GM12878 (cell line): Measurements from ENCODE around the gene PKP4. TPM values are rescaled to one million over a fixed set of nuclear protein-coding genes. Genes with fewer than 3 reads are reported as not detected.

ENCODE experiments used
- ATAC-seq: fragments of 200-7000 bp; cut with Tn5 transposase; 3 replicates; pipeline ENCODE4 v1.9.1; 2020; ENCODE audit warnings: mild to moderate bottlenecking, moderate library complexity
- BruUV-seq: library from RNA; stranded (reverse); fragments of 400-500 nt; replicated peaks from 2 replicates; lab custom pipeline; 2021; lab: Mats Ljungman, UMichigan
- CTCF ChIA-PET: fragments of 300-600 bp; sonication (Branson Sonifier 250); formaldehyde crosslinking; extraction: SDS; loops from one replicate; lab custom pipeline; 2021; ENCODE audit warnings: inconsistent platforms; lab: Yijun Ruan, JAX
- POLR2A ChIA-PET: fragments of 350-600 bp; formaldehyde crosslinking; extraction: SDS; loops from one replicate; lab custom pipeline; 2021; ENCODE audit warnings: inconsistent platforms; lab: Charles Lee
- RAD21 ChIA-PET: fragments of 300-600 bp; sonication (Branson Sonifier 250); formaldehyde crosslinking; loops from one replicate; lab custom pipeline; 2023; ENCODE audit warnings: antibody characterized with exemption; ENCODE audit not compliant: unreplicated experiment; lab: Charles Lee
- SMC1A ChIA-PET: fragments of 300-600 bp; sonication (Branson Sonifier 250); formaldehyde crosslinking; loops from one replicate; lab custom pipeline; 2023; ENCODE audit not compliant: unreplicated experiment, uncharacterized antibody; lab: Charles Lee
- DNase-seq: peaks from one replicate; pipeline ENCODE4 v3.0.0-alpha.2; 2011; ENCODE audit warnings: low read depth, low spot score
- FAIRE-seq: peaks from 3 replicates; lab custom pipeline; 2011; peaks lifted over from hg19 to GRCh38; lab: Jason Lieb, UNC
- H2AFZ ChIP-seq: 2 replicates; pipeline ENCODE4 v1.6.0; 2011; ENCODE audit warnings: low read depth, low read length, control low read depth; ENCODE audit not compliant: control insufficient read depth
- H3K27ac ChIP-seq: 2 replicates; pipeline ENCODE4 v1.5.1; 2011; ENCODE audit warnings: control low read depth; ENCODE audit not compliant: control insufficient read depth, insufficient read depth
- H3K27me3 ChIP-seq, 2 experiments: replicated peaks in 1 of 2; 2 replicates each; pipeline versions ENCODE4 v1.6.0 to v1.6.1; 2011; ENCODE audit warnings: low read length in 1 of 2; ENCODE audit not compliant: control insufficient read depth in 2 of 2, insufficient read depth in 2 of 2
- H3K36me3 ChIP-seq, 2 experiments: 2 replicates each; pipeline ENCODE4 v1.5.1; 2011; ENCODE audit warnings: low read length in 1 of 2; ENCODE audit not compliant: control insufficient read depth in 2 of 2, insufficient read depth in 2 of 2
- H3K4me1 ChIP-seq: 2 replicates; pipeline ENCODE4 v1.6.1; 2011; ENCODE audit warnings: mild to moderate bottlenecking, low read length, moderate library complexity, mixed read lengths; ENCODE audit not compliant: control insufficient read depth, insufficient read depth
- H3K4me2 ChIP-seq: 2 replicates; pipeline ENCODE4 v1.6.0; 2011; ENCODE audit warnings: control low read depth; ENCODE audit not compliant: control insufficient read depth, insufficient read depth
- H3K4me3 ChIP-seq: fragments of 200-600 bp; sonication (generic); 2 replicates; pipeline ENCODE4 v1.5.1; 2016
- H3K79me2 ChIP-seq: 2 replicates; pipeline ENCODE4 v1.6.0; 2011; ENCODE audit warnings: low read length; ENCODE audit not compliant: control insufficient read depth, insufficient read depth
- H3K9ac ChIP-seq: 2 replicates; pipeline ENCODE4 v1.8.0; 2011; ENCODE audit warnings: low read length, control low read depth, mixed read lengths; ENCODE audit not compliant: control insufficient read depth, insufficient read depth
- H3K9me3 ChIP-seq: replicated peaks from 3 replicates; pipeline ENCODE4 v1.5.1; 2011; ENCODE audit warnings: mild to moderate bottlenecking, low read length; ENCODE audit not compliant: control insufficient read depth, insufficient read depth
- H4K20me1 ChIP-seq: 2 replicates; pipeline ENCODE4 v1.6.0; 2011; ENCODE audit not compliant: control insufficient read depth, insufficient read depth
- BACH1 ChIP-seq: fragments of 450-650 bp; IDR thresholded peaks from 2 replicates; pipeline ENCODE4 v1.6.1; 2017; ENCODE audit warnings: mild to moderate bottlenecking, borderline replicate concordance
- CHD2 ChIP-seq: IDR thresholded peaks from 2 replicates; pipeline ENCODE4 v1.6.1; 2011; ENCODE audit warnings: low read depth, low read length, improper control_type of control experiment, borderline replicate concordance
- HDGF ChIP-seq: fragments of 450-650 bp; IDR thresholded peaks from 2 replicates; pipeline ENCODE4 v1.6.1; 2016; ENCODE audit warnings: antibody characterized with exemption
- HSF1 ChIP-seq: fragments of 150-350 bp; IDR thresholded peaks from 2 replicates; pipeline ENCODE4 v1.6.1; 2014; ENCODE audit warnings: mild to moderate bottlenecking, low read depth, low read length
- IRF3 ChIP-seq: fragments of 450-650 bp; IDR thresholded peaks from 2 replicates; pipeline ENCODE4 v1.6.1; 2014; ENCODE audit warnings: mild to moderate bottlenecking
- IRF4 ChIP-seq: IDR thresholded peaks from 2 replicates; pipeline ENCODE4 v1.6.1; 2011; ENCODE audit warnings: low read depth, low read length
- NRF1 ChIP-seq: conservative IDR thresholded peaks from 2 replicates; pipeline ENCODE4 v1.6.1; 2011; ENCODE audit warnings: mild to moderate bottlenecking, low read depth, low read length, improper control_type of control experiment
- PAX5 ChIP-seq: IDR thresholded peaks from 2 replicates; pipeline ENCODE4 v1.6.1; 2011; ENCODE audit warnings: low read depth, low read length, borderline replicate concordance
- POLR2AphosphoS2 ChIP-seq: IDR thresholded peaks from 2 replicates; pipeline ENCODE4 v1.6.1; 2011; ENCODE audit warnings: low read depth, mild to moderate bottlenecking, low read length, improper control_type of control experiment, moderate library complexity
- SIN3A ChIP-seq: IDR thresholded peaks from 2 replicates; pipeline ENCODE4 v1.6.1; 2012; ENCODE audit warnings: low read depth, low read length, improper control_type of control experiment
- SMARCA5 ChIP-seq: fragments of 450-650 bp; IDR thresholded peaks from 2 replicates; pipeline ENCODE4 v1.6.1; 2017; ENCODE audit warnings: mild to moderate bottlenecking
- STAT3 ChIP-seq: IDR thresholded peaks from 2 replicates; pipeline ENCODE4 v1.6.1; 2011; ENCODE audit warnings: low read depth, low read length, improper control_type of control experiment
- SUZ12 ChIP-seq: fragments of 200-600 bp; sonication (generic); IDR thresholded peaks from one replicate; pipeline ENCODE4 v1.6.1; 2018; ENCODE audit warnings: antibody characterized with exemption, mild to moderate bottlenecking; ENCODE audit not compliant: unreplicated experiment
- TAF1 ChIP-seq: IDR thresholded peaks from 2 replicates; pipeline ENCODE4 v1.6.1; 2011; ENCODE audit warnings: mild to moderate bottlenecking, low read depth, low read length, borderline replicate concordance
- ZNF207 ChIP-seq: fragments of 450-650 bp; IDR thresholded peaks from 2 replicates; pipeline ENCODE4 v1.6.1; 2014; ENCODE audit warnings: antibody characterized with exemption, mild to moderate bottlenecking, borderline replicate concordance
- ZNF24 ChIP-seq: fragments of 450-650 bp; IDR thresholded peaks from 2 replicates; pipeline ENCODE4 v1.6.1; 2017; ENCODE audit warnings: antibody characterized with exemption, mild to moderate bottlenecking
- ZSCAN29 ChIP-seq: fragments of 450-650 bp; IDR thresholded peaks from 2 replicates; pipeline ENCODE4 v1.6.1; 2017; ENCODE audit warnings: mild to moderate bottlenecking, moderate library complexity
- WGBS: methylation state at CpG from one replicate; pipeline ENCODE4 v1.1.6; 2016; ENCODE audit warnings: low lambda C conversion rate; ENCODE audit not compliant: insufficient replicate concordance, insufficient coverage; ENCODE audit errors: missing lambda C conversion rate; 5-methylcytosine and 5-hydroxymethylcytosine counted together
- in situ Hi-C: fragments of 300-500 bp; cut with MboI; formaldehyde crosslinking; loops from 9 replicates; pipeline ENCODE4 v1.14.3; 2018; ENCODE audit warnings: mixed read lengths
- intact Hi-C: fragments of 100-400 bp; cut with micrococcal nuclease; formaldehyde crosslinking; loops from one replicate; pipeline ENCODE4 v1.14.2; 2022; ENCODE audit not compliant: unreplicated experiment
- polyA plus RNA-seq, 11 experiments: library from polyadenylated mRNA; depleted of rRNA in 4 of 11; unstranded in 6 of 11; stranded (reverse) in 5 of 11; fragments of >200 nt; fragmentation: Nextera tagmentation in 4 of 11; fragmentation: Illumina TruSeq in 1 of 11; extraction: Ambion mirVana in 4 of 11; extraction: Trizol in 1 of 11; gene quantifications; 1 replicate in 1 of 11; 2 replicates in 10 of 11; pipeline versions ENCODE4 v1.2.1 to v1.2.3, GENCODE V29; 2011 to 2016; ENCODE audit warnings: inconsistent platforms in 2 of 11, missing spikeins in 2 of 11, low read depth in 1 of 11
- total RNA-seq, 4 experiments: library from RNA; depleted of rRNA in 3 of 4; stranded (reverse); fragments of >200 nt in 3 of 4; fragmentation: Illumina TruSeq in 1 of 4; extraction: Trizol in 1 of 4; gene quantifications; 2 replicates each; pipeline versions ENCODE4 v1.2.1 to v1.2.3, GENCODE V29; 2013 to 2021

Gene PKP4
- total and polyA plus RNA-seq, 10 of the 15 experiments (the other 5 are each of a cell fraction or from before 2014, with no cell fraction given): 4.8 to 35.8 (median 17.7) TPM

- no peaks in the 10 kb centered on the region for H3K79me2 ChIP-seq
- H3K4me2 ChIP-seq: no peak overlapping the region
- ChIA-PET SMC1A (no interaction called here), RAD21 (no interaction called here), CTCF (interaction anchor here (0.6 to 0.7 kb wide), 2 partner anchors 9 to 17 kb away, joined by 3 read pairs; no protein-coding TSS in a partner anchor), POLR2A (no interaction called here)
- no peaks in the 10 kb centered on the region for H3K27me3 ChIP-seq
- FAIRE-seq (no peak), ATAC-seq (no peak), DNase-seq (no peak)
- no peak for TF ChIP-seq TAF1
- TF ChIP-seq ZNF207: no peak
- TF ChIP-seq SMARCA5: no peak
- no peak for TF ChIP-seq IRF3
- no peak for TF ChIP-seq POLR2AphosphoS2
- no peak for TF ChIP-seq BACH1
- H3K27ac ChIP-seq: no peak overlapping the region
- no peaks in the 10 kb centered on the region for H3K36me3 ChIP-seq
- H3K9ac ChIP-seq: no peak overlapping the region
- no peaks in the 10 kb centered on the region for H3K4me1 ChIP-seq
- no peaks in the 10 kb centered on the region; the same call in 2 of the 3 replicates for H3K9me3 ChIP-seq
- no peak overlapping the region for H2AFZ ChIP-seq
- H4K20me1 ChIP-seq: no peaks in the 10 kb centered on the region
- no TSS peak for BruUV-seq
- WGBS: 64% methylated on average over 5 of the region's 5 CpGs
- in situ Hi-C loops (no loop called here), intact Hi-C loops (no loop called here)
- no peak overlapping the region for H3K4me3 ChIP-seq
Observed at GRCh38 chr2:158718851-158719250, 262.1 kb downstream of the PKP4 start.

GRCh38 chr2:158719403-158719802 lies 262.7 kb downstream of the PKP4 start:
- Histone ChIP-seq H3K9ac (no peak overlapping the region), H3K36me3 (no peaks in the 10 kb centered on the region), H3K4me1 (no peaks in the 10 kb centered on the region), H3K27ac (no peak overlapping the region), H3K27me3 (no peaks in the 10 kb centered on the region), H2AFZ (no peak overlapping the region), H3K9me3 (no peaks in the 10 kb centered on the region), H3K4me3 (no peak overlapping the region), H3K79me2 (no peaks in the 10 kb centered on the region), H4K20me1 (no peaks in the 10 kb centered on the region), H3K4me2 (no peak overlapping the region)
- ChIA-PET RAD21 (no interaction called here), CTCF (interaction anchor here (1.3 kb wide), 1 partner anchor 695 kb away, joined by 5 read pairs; no protein-coding TSS in a partner anchor), POLR2A (no interaction called here), SMC1A (no interaction called here)
- ATAC-seq: no peak
- intact Hi-C loops: no loop called here
- in situ Hi-C loops: no loop called here
- no peak for FAIRE-seq
- no TSS peak for BruUV-seq
- no peak for DNase-seq
- 64% methylated on average over 5 of the region's 5 CpGs for WGBS
- TF ChIP-seq HSF1: no peak
- no peak for TF ChIP-seq POLR2AphosphoS2
- no peak for TF ChIP-seq NRF1
- TF ChIP-seq STAT3: no peak
- no peak for TF ChIP-seq HDGF
- TF ChIP-seq PAX5: no peak
- no peak for TF ChIP-seq ZSCAN29
- TF ChIP-seq IRF4: no peak
- no peak for TF ChIP-seq SUZ12
- TF ChIP-seq CHD2: no peak
- TF ChIP-seq ZNF24: no peak
- no peak for TF ChIP-seq SIN3A
